ENCODE measurements around the gene PGAM2. TPM values are rescaled to one million over a fixed set of nuclear protein-coding genes. Genes with fewer than 3 reads are reported as not detected.

The PGAM2 gene
- total RNA-seq, 2 experiments from 2014 or later = 0.69 to 0.80 TPM

DNA sequence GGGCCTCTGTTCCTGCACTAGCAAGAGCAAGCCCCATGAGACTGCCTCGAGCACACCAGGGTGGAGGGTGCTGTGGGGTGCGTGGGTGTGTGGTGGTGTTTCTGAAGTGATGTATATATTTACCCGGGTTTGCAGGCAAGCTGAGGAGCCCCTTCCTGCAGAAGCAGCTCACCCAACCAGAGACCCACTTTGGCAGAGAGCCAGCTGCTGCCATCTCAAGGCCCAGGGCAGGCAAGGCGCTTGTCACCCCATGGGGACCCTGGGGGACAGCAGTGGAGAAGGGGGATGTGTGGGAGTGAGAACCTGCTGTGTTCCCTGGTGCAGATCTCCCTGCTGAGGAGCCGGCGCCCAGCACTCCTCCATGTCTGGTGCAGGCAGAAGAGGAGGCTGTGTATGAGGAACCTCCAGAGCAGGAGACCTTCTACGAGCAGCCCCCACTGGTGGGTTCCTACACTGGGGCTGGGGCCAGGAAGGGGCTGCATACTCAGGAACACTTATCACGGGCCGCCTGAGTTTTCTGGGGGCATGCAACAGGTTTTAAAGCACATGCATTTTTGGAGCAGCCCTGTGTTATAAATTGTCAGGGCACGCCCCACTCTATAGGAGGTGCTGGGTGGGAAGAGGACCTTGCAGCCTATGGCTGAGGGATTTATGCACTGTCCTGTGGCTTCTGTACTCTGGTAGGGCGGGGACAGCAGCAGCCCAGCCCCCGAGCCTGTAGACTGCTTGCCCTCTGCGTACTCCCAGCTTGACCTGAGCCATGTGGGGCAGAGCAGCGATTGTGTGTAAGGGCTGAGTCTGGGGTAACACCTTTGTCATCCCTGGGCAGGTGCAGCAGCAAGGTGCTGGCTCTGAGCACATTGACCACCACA, 5.9 kb downstream of the PGAM2 start:
- no peak for DNase-seq (ENCODE audit: low spot score)
- no peak overlapping the region for H3K4me3 ChIP-seq (ENCODE audit: low read depth, low read length, poor library complexity, severe bottlenecking)
- no peaks in the 10 kb centered on the region for H4K20me1 ChIP-seq (ENCODE audit: insufficient read depth, low read length)
- H3K36me3 ChIP-seq (ENCODE audit: insufficient read depth, low read length) = peaks cover 86% of the 10 kb centered on the region
- peaks cover 6% of the 10 kb centered on the region; the same call in 1 of the 2 replicates for H3K79me2 ChIP-seq (ENCODE audit: insufficient read depth, low read depth, low read length)
- H2AFZ ChIP-seq (ENCODE audit: low read length) = no peak overlapping the region
- BruUV-seq (replicated peaks) = no TSS peak
- H3K27ac ChIP-seq (ENCODE audit: low read depth, low read length, poor library complexity, severe bottlenecking) = peak overlapping the region; percentile 59
- H3K4me1 ChIP-seq (ENCODE audit: insufficient read depth, low read length, poor library complexity, severe bottlenecking) = peaks cover 24% of the 10 kb centered on the region
- H3K4me2 ChIP-seq (ENCODE audit: low read length) = peak overlapping the region; percentile 33; the same call in 1 of the 2 replicates
- intact Hi-C loops (cut with micrococcal nuclease; ENCODE audit: unreplicated experiment) = no loop called here
- no peaks in the 10 kb centered on the region for H3K9me3 ChIP-seq (ENCODE audit: low read length)
- ChIA-PET CTCF (ENCODE audit: unreplicated experiment) (no interaction called here), POLR2A (no interaction called here)
- TF ChIP-seq, protein P1, sequence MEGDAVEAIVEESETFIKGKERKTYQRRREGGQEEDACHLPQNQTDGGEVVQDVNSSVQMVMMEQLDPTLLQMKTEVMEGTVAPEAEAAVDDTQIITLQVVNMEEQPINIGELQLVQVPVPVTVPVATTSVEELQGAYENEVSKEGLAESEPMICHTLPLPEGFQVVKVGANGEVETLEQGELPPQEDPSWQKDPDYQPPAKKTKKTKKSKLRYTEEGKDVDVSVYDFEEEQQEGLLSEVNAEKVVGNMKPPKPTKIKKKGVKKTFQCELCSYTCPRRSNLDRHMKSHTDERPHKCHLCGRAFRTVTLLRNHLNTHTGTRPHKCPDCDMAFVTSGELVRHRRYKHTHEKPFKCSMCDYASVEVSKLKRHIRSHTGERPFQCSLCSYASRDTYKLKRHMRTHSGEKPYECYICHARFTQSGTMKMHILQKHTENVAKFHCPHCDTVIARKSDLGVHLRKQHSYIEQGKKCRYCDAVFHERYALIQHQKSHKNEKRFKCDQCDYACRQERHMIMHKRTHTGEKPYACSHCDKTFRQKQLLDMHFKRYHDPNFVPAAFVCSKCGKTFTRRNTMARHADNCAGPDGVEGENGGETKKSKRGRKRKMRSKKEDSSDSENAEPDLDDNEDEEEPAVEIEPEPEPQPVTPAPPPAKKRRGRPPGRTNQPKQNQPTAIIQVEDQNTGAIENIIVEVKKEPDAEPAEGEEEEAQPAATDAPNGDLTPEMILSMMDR (conservative IDR thresholded peaks at IDR 0.05; ENCODE audit: low read length) = no peak
- TF ChIP-seq EZH2phosphoT487 (IDR thresholded peaks at IDR 0.05; ENCODE audit: borderline replicate concordance, low read depth, low read length) = no peak
- H3K9me2 ChIP-seq (ENCODE audit: insufficient read depth, low read length) = no peaks in the 10 kb centered on the region

DNA sequence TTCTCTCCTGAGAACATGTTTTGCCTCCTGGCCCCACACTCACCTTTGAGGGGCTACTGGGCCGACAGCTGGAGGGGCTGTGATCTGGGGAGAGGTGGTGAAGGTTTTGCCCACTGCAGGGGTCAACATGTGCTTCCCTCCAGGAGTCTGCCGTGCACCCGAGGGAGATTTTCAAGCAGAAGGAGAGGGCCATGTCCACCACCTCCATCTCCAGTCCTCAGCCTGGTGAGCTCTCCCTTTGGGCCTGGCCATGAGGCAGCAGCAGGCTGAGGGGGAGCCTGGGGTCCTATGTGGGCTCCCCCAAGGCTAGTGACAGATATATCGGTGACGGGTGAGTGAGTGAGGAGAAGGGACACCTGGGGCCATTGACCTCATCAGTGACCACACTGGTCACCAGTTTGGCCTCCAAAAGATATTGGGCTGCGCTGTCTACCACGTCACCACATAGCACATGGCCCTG, 6.6 kb downstream of the PGAM2 start:
- CTCF ChIA-PET (ENCODE audit: unreplicated experiment) = no interaction called here

DNA sequence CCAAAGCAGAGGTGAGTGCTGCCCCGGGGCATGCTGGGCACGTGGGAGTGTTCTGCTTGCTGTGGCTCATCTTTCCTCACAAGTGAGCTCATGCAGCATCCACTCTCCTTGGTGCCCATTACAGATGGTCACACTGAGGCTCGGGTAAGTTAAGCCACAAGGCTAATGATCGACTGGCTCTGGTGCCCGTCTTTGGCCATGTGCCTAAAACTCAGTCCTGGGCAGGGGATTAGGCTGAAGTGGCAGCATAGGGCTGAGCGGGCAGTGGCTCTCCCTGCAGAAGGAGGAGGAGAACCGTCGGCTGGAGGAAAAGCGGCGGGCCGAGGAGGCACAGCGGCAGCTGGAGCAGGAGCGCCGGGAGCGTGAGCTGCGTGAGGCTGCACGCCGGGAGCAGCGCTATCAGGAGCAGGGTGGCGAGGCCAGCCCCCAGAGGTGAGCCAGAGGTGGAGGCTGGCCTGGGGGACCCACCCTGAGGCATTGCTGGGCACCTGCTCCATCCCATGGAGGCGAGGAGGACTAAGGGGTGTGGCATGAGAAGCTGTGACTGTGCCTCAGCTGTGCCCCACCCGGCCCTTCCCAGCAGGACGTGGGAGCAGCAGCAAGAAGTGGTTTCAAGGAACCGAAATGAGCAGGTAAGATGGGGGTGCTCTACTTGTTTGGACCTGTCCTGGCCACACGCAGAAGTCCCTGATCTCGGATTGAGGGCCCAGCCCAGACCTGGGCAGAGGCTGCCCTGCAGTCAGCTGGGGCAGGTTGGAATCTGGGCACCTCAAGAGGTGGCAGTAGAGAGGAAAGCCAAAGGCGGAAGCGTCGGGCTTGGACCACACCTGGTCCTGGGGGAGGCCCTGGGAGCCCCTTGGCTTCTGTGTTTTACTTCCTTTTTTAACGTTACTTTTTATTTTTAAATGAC, 7.3 kb downstream of the PGAM2 start:
- peak overlapping the region; percentile 59 for H3K27ac ChIP-seq (ENCODE audit: low read depth, low read length, poor library complexity, severe bottlenecking)
- no peaks in the 10 kb centered on the region for H4K20me1 ChIP-seq (ENCODE audit: insufficient read depth, low read length)
- ChIA-PET POLR2A (interaction anchor here (0.6 kb wide), 1 partner anchor 9 kb away, joined by 3 read pairs; no protein-coding TSS in a partner anchor), CTCF (ENCODE audit: unreplicated experiment) (no interaction called here)
- peaks cover 24% of the 10 kb centered on the region for H3K4me1 ChIP-seq (ENCODE audit: insufficient read depth, low read length, poor library complexity, severe bottlenecking)
- BruUV-seq (replicated peaks) = no TSS peak
- H3K9me2 ChIP-seq (ENCODE audit: insufficient read depth, low read length) = no peaks in the 10 kb centered on the region
- TF ChIP-seq, protein P1 (conservative IDR thresholded peaks at IDR 0.05; ENCODE audit: low read length) = peak; percentile 30; the same call in 1 of the 2 replicates
- no peak for TF ChIP-seq EZH2phosphoT487 (IDR thresholded peaks at IDR 0.05; ENCODE audit: borderline replicate concordance, low read depth, low read length)
- H3K4me3 ChIP-seq (ENCODE audit: low read depth, low read length, poor library complexity, severe bottlenecking) = no peak overlapping the region
- H3K79me2 ChIP-seq (ENCODE audit: insufficient read depth, low read depth, low read length) = peaks cover 6% of the 10 kb centered on the region; the same call in 1 of the 2 replicates
- peaks cover 98% of the 10 kb centered on the region for H3K36me3 ChIP-seq (ENCODE audit: insufficient read depth, low read length)
- intact Hi-C loops (cut with micrococcal nuclease; ENCODE audit: unreplicated experiment) = no loop called here
- peak; percentile 48 for DNase-seq (ENCODE audit: low spot score)
- peak overlapping the region; percentile 33; the same call in 1 of the 2 replicates for H3K4me2 ChIP-seq (ENCODE audit: low read length)
- no peaks in the 10 kb centered on the region for H3K9me3 ChIP-seq (ENCODE audit: low read length)
- H2AFZ ChIP-seq (ENCODE audit: low read length) = no peak overlapping the region

More for the DNA sequence above, 6.6 kb downstream of the PGAM2 start:
- H3K27ac ChIP-seq (ENCODE audit: low read depth, low read length, poor library complexity, severe bottlenecking) = peak overlapping the region; percentile 59
- H3K9me2 ChIP-seq (ENCODE audit: insufficient read depth, low read length) = no peaks in the 10 kb centered on the region
- BruUV-seq (replicated peaks) = no TSS peak
- no peaks in the 10 kb centered on the region for H3K9me3 ChIP-seq (ENCODE audit: low read length)
- no peaks in the 10 kb centered on the region for H4K20me1 ChIP-seq (ENCODE audit: insufficient read depth, low read length)
- intact Hi-C loops (cut with micrococcal nuclease; ENCODE audit: unreplicated experiment) = no loop called here
- no peak overlapping the region for H3K4me3 ChIP-seq (ENCODE audit: low read depth, low read length, poor library complexity, severe bottlenecking)
- peaks cover 6% of the 10 kb centered on the region; the same call in 1 of the 2 replicates for H3K79me2 ChIP-seq (ENCODE audit: insufficient read depth, low read depth, low read length)
- no peak for TF ChIP-seq EZH2phosphoT487 (IDR thresholded peaks at IDR 0.05; ENCODE audit: borderline replicate concordance, low read depth, low read length)
- H3K36me3 ChIP-seq (ENCODE audit: insufficient read depth, low read length) = peaks cover 93% of the 10 kb centered on the region
- POLR2A ChIA-PET = interaction anchor here (0.6 kb wide), 1 partner anchor 8 kb away, joined by 3 read pairs; no protein-coding TSS in a partner anchor
- peak overlapping the region; percentile 33; the same call in 1 of the 2 replicates for H3K4me2 ChIP-seq (ENCODE audit: low read length)
- peaks cover 24% of the 10 kb centered on the region for H3K4me1 ChIP-seq (ENCODE audit: insufficient read depth, low read length, poor library complexity, severe bottlenecking)
- no peak overlapping the region for H2AFZ ChIP-seq (ENCODE audit: low read length)
- DNase-seq (ENCODE audit: low spot score) = no peak
